ENCODE measurements around the gene IGFBP7. TPM values are rescaled to one million over a fixed set of nuclear protein-coding genes. Genes with fewer than 3 reads are reported as not detected.

IGFBP7 gene
- total RNA-seq, 1 donor from 2014 or later, result 6,655 TPM

DNA sequence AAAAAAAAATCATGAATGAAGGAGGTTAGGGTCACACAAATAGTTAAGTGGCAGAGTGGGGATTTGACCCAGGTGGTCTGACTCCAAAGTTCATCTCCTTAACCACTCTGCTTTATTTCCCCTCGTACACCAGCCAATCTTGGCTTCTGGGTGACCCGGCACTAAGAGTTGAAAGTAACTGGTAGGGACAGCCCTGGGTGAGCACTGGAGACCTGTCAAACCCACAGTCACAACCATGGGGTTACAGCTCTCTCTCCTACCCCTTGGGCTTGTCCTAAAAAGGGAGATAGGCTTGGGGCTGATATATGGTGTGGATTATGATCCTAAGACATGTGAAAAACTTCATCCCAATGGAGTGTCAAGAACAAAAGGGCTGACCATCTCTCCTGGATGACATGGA is 12.5 kb downstream of the IGFBP7 start:
- peaks cover 19 to 74% of the 10 kb centered on the region in 2 donors for H3K4me1 ChIP-seq
- intact Hi-C loops (cut with DNase I), result no loop called here
- TF ChIP-seq, protein P1, sequence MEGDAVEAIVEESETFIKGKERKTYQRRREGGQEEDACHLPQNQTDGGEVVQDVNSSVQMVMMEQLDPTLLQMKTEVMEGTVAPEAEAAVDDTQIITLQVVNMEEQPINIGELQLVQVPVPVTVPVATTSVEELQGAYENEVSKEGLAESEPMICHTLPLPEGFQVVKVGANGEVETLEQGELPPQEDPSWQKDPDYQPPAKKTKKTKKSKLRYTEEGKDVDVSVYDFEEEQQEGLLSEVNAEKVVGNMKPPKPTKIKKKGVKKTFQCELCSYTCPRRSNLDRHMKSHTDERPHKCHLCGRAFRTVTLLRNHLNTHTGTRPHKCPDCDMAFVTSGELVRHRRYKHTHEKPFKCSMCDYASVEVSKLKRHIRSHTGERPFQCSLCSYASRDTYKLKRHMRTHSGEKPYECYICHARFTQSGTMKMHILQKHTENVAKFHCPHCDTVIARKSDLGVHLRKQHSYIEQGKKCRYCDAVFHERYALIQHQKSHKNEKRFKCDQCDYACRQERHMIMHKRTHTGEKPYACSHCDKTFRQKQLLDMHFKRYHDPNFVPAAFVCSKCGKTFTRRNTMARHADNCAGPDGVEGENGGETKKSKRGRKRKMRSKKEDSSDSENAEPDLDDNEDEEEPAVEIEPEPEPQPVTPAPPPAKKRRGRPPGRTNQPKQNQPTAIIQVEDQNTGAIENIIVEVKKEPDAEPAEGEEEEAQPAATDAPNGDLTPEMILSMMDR (IDR thresholded peaks at IDR 0.05), result no peak
- H3K27me3 ChIP-seq, result no peaks in the 10 kb centered on the region
- H3K36me3 ChIP-seq, result no peaks in the 10 kb centered on the region
- H3K27ac ChIP-seq, result peak overlapping the region; percentile 75 to 95
- H3K4me3 ChIP-seq, result peak overlapping the region in 1 of 2 donors; percentile 19
- DNase-seq (ENCODE audit: low spot score in 2 of 2), result no peak
- no peaks in the 10 kb centered on the region for H3K9me3 ChIP-seq

DNA sequence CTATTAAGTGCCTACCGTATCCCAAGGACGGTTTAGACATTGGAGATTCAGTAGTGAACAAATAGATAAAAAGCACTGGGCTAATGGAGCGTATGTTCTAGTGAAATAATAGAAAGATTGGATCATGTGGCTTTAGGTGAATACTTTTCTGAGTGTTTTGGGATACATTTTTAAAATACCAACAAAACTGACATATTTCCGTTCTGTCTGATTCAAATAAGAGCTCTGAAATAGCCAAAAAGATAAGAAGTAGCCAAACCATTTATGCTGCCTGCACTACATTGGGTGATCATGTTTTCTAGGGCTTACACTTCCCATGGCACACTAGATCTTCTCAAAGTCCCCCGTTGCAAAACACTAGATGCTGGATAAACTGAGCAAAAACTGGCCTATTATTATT is 14.2 kb downstream of the IGFBP7 start:
- DNase-seq (ENCODE audit: low spot score in 2 of 2), result no peak
- intact Hi-C loops (cut with DNase I), result loop anchor here (2.0 kb wide), 1 partner anchor 15 kb away; no protein-coding TSS in a partner anchor
- Histone ChIP-seq H3K9me3 (no peaks in the 10 kb centered on the region), H3K36me3 (peaks cover 0 to 3% of the 10 kb centered on the region in 2 donors), H3K27ac (peak overlapping the region; percentile 75 to 95), H3K4me1 (peaks cover 20 to 73% of the 10 kb centered on the region in 2 donors), H3K27me3 (no peaks in the 10 kb centered on the region), H3K4me3 (peak overlapping the region in 1 of 2 donors; percentile 0)
- TF ChIP-seq, protein P1 (IDR thresholded peaks at IDR 0.05), result no peak

- Histone ChIP-seq H3K4me3 (peak overlapping the region; percentile 0 to 10), H3K27ac (peak overlapping the region; percentile 75 to 95), H3K4me1 (peaks cover 20 to 79% of the 10 kb centered on the region in 2 donors), H3K9me3 (no peaks in the 10 kb centered on the region), H3K36me3 (peaks cover 0 to 11% of the 10 kb centered on the region in 2 donors), H3K27me3 (no peaks in the 10 kb centered on the region)
- intact Hi-C loops (cut with DNase I), result loop anchor here (2.0 kb wide), 1 partner anchor 14 kb away; no protein-coding TSS in a partner anchor
- TF ChIP-seq, protein P1 (IDR thresholded peaks at IDR 0.05), result no peak
- no peak for DNase-seq (ENCODE audit: low spot score in 2 of 2)
These were observed 14.9 kb downstream of the IGFBP7 start for GRCh38 chr4:57095245-57095644.

GRCh38 chr4:57094832-57095223 is 15.4 kb downstream of the IGFBP7 start:
- Histone ChIP-seq H3K9me3 (no peaks in the 10 kb centered on the region), H3K4me3 (peak overlapping the region in 1 of 2 donors; percentile 0), H3K36me3 (peaks cover 0 to 13% of the 10 kb centered on the region in 2 donors), H3K27ac (peak overlapping the region; percentile 75 to 95), H3K4me1 (peaks cover 20 to 81% of the 10 kb centered on the region in 2 donors), H3K27me3 (no peaks in the 10 kb centered on the region)
- TF ChIP-seq, protein P1 (IDR thresholded peaks at IDR 0.05), result peak; percentile 24 to 37 (median 37)
- DNase-seq (ENCODE audit: low spot score in 2 of 2), result no peak
- intact Hi-C loops (cut with DNase I), result loop anchor here (1.0 to 2.0 kb wide), 2 partner anchors 14 to 57 kb away; no protein-coding TSS in a partner anchor

- Histone ChIP-seq H3K27me3 (no peaks in the 10 kb centered on the region), H3K9me3 (no peaks in the 10 kb centered on the region), H3K27ac (peak overlapping the region; percentile 75 to 95), H3K4me1 (peaks cover 19 to 81% of the 10 kb centered on the region in 2 donors), H3K4me3 (peak overlapping the region in 1 of 2 donors; percentile 6), H3K36me3 (peaks cover 0 to 13% of the 10 kb centered on the region in 2 donors)
- DNase-seq (ENCODE audit: low spot score in 2 of 2), result no peak
- intact Hi-C loops (cut with DNase I), result loop anchor here (1.0 to 2.0 kb wide), 2 partner anchors 13 to 56 kb away; no protein-coding TSS in a partner anchor
- TF ChIP-seq, protein P1 (IDR thresholded peaks at IDR 0.05), result no peak
These were observed 16.0 kb downstream of the IGFBP7 start for GRCh38 chr4:57093845-57094831.
